HG03045 (cell line): ENCODE data around the gene HOXC11.

Experiments used
- ATAC-seq: cut with Tn5 transposase; IDR thresholded peaks from one replicate; pipeline ENCODE4 v1.9.1; 2021; ENCODE audit warnings: mild to moderate bottlenecking, moderate library complexity; ENCODE audit not compliant: unreplicated experiment

HOXC11 gene

DNA sequence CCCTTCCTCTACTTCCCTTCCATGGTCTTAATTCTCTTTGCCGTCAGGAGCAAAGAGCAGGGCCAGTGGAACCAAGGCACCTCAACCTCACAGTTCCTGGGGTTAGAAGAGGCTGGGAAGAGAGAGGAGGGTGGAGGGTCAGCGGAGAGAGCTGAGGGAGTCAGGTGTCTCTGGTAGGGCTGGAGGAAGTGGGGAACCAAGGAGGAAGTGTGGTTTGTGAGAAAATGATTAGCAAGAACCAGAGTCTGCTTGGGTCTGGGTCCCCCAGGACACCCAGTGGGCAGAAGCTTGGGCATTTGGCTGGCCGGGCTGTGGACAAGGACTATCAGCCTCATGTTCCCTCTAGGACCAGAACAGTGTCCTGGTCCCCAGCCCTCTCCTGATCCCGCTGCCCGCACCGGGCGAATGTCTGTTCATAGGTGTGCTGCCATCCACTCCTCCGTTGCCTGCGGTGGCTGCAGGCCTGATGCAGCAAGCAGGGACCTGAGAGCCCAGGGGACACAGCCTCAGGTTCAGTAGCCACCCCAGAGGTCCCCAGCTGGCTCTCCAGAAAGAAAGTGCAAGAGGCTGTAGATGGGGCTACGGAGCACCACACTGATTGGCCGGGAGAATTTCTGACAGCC lies 15.9 kb upstream of the HOXC11 start:
- ATAC-seq = no peak

DNA sequence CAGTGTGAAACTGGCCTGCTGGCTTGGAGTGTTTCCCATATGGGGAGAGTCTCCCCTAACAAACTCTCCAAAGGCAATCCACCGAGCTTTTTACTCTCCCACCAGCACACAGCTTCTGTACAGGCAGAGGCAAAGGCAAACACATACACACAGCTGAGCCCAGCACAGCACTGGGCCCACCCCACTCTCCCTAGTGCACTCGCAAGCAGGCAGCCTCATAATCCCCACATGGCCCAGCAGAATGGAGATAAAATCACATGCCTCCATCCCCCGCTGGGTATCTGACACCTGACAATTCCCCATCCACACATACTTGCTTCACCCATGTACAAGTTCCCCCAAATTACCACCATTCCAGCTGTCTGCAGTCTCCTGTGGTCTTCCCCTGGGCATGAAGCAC lies 14.8 kb upstream of the HOXC11 start:
- no peak for ATAC-seq

DNA sequence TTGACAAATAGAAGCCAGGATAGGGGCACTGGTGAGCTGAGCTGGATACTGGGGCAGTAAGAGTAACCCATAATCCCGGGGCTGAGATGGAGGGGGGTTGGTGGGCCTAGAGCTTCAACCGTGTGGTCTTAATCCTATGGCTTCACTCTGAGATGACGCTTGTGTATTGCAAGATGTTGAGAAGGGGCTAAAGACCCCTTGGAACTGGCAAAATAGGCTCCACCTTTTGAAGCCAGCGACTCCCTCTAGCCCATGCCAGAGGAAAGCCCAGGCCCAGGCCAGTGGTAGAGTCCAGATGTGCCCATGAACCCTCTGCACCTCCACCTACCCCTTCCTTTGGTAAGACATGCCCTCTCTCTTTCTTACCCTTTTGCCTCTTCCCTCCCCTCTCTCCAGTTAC lies 13.6 kb upstream of the HOXC11 start:
- ATAC-seq = no peak

DNA sequence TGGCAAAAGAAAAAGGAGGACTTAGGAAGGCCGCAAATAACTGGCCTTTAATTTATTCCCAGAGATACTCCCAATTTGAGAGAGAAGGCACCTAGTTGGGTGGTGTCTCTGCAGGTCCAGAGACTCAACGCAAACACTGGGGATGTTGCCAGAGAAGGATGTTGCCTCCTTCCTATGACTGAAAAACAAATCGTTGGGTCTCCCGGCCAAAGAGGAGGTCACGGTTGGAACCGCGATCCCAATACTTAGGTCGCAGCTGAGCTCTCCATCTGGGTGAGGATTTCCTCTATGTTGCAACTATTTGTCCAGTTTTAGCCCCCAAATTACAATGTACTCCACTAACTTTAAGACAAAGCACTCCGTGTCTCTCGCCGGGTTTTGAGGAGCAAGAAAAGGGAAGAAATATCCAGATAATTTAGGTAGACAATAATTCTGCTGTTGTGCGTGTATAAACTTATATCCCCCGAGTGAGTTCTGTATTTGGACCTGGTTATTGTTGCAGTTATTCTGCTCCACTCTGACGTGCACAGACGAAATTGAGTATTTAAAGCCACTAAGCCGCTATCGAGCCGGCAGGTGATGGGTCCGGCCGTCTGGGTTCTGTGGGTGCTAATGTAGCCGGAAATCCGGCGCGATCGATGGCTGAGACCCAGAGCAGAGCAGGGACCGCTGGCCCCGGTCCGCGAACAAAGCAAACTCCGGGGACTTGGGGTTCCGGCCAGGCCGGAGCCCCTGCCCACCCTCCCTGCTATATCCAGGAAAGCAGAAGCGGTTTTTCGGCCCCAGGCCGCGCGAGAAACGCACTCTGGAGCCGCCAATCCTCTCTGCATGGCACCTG lies 12.5 kb upstream of the HOXC11 start:
- no peak for ATAC-seq

- no peak for ATAC-seq
Observed at GRCh38 chr12:53961025-53961761, 11.7 kb upstream of the HOXC11 start.

- ATAC-seq = no peak
Observed at GRCh38 chr12:53963005-53963404, 9.9 kb upstream of the HOXC11 start.

DNA sequence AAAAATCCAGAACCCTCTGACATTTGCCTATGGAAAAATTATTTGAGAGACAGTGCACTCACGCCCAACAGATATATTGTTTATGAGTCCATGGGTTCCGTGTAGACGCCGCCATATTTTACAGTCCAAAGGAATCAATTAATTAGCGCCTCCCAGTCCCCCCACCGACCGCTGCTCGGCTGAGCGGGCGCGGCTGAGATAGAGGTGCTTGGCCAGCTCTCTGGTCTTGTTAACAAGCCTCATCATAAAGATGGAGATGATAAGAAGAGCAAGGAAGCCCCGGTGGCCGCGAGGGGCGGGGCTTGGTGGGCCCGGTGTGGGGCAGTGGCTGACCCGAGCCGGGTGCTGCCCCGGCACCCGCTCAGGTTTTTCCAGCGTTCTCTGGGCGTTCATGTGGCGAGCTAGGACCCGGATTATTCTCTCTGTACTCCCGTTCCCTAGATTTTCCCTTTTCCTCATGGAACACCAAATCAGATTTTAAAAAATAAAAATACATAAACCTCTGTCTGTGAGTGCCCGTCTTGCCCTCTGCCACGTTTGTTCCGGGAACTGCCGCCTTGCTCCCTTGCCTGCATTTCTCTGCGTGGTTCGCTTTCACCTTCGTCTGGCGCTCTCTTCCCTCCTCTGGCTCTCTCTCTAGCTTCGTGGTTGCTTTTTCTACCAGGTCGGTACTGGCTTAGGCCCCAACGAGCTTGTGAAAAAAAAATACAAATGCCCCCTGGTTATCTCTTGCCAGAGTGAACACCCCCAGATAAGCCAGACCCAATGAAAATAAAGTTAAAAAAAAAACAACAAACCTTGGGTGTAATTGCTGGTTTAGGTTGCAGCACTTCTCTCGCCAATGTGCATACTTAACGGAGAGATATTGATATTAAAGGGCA lies 9.3 kb upstream of the HOXC11 start:
- ATAC-seq = no peak

DNA sequence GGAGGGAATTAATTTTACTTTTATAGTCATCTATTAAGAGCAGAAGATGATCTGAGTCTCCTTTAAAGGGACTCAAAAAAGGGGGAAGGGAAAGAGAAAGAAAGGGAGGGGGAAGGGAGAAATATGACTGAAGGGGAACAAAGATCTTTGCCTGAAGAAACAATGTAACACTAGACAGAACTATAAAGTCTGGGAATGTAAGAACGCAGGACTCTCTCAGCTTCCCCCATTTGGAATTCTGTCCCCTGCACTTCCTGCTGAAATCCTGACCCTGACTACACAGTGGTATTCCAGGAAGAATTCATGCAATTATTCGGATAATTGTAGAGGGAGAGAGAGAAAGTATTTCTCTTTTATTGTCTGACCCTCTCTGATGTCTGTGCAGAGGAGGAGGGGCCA lies 8.6 kb upstream of the HOXC11 start:
- no peak for ATAC-seq

DNA sequence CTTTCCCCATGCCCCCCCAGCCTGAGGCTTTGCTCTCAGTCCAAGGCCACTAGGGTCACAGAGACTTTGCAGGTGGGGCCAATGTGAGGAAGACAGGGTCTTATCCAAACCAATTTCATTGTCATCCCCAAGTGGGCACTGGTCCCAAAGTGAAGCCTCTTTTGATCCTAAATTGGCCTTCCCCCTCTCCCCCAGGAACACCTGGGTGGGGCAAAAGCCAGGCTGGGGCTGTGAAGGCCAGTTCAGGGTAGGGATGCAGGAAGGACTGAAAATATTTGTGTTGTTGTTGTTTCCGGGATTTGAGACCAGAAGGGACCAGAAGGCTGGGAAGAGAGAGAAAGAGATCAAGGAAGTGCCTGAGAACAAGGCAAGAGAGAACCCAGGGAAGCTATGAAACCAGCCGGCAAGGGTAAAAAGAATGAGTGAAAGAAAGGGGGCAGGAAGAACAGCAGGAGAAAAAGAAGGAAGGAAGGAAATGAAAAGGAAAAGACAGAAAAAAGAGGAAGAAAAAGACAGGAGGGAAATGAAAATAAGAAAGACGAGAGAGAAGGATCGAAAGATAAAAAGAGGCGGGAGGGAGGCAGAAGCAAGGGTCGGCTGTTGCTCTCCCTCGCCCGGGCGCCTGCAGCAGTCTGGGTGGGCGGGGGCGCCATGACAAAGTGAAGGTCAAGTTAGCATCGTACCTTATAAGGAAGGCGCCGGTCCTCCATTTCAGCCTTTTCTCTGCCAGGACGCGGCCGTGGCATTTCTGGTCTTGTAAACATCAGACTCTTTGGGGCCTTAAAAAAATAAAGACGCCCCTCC lies 7.4 kb upstream of the HOXC11 start:
- ATAC-seq = no peak

GRCh38 chr12:53966085-53966384 lies 6.9 kb upstream of the HOXC11 start:
- ATAC-seq = no peak

- no peak for ATAC-seq
Observed at GRCh38 chr12:53966385-53967133, 6.4 kb upstream of the HOXC11 start.

- no peak for ATAC-seq
Observed at GRCh38 chr12:53967421-53967925, 5.5 kb upstream of the HOXC11 start.

GRCh38 chr12:53968214-53969127 lies 4.5 kb upstream of the HOXC11 start:
- no peak for ATAC-seq

- no peak for ATAC-seq
Observed at GRCh38 chr12:53969588-53970259, 3.2 kb upstream of the HOXC11 start.

DNA sequence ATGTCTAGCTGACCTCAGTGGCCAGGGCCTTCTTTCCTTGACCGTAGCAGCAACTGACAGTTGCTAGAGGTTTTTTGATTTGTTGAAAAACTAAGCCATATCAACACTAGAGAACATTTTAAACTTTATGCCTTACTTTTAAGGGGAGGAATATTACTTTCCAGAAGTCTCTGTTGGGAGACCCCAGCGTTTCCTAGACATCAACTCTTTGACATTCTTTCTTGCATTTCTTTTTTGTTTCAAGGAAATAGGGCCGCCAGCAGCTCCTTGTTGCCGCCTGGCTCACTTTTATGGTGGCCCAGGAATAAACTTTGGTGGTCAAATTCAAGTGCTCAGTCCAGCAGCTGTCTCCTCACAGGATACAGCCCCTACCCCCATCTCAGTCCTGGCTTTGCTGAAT lies 2.5 kb upstream of the HOXC11 start:
- ATAC-seq = no peak

- ATAC-seq = no peak
Observed at GRCh38 chr12:53971129-53971528, 1.8 kb upstream of the HOXC11 start.

DNA sequence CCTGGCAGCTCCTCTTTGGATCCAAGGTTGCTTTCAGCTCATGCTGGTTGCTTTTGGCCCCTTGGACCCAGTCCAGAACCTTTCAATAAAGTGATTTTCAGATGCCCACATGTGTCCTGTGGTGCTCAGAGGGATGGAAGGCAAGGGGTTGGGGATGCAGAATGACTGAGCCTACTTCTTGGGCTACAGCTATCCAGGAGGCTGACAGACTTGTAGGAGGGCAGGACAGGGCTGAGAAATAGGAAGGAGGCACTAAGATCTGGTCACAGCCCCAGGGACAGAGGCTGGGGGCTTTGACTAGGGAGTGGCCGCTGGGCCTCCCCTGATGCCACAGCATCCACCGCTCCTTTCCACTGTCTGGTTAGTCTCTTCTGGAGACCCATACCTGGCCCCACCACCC lies 1.2 kb upstream of the HOXC11 start:
- no peak for ATAC-seq
